MM.1S (cell line): Measurements from ENCODE around the gene FGF12.

Experiments used
- CTCF ChIP-seq: fragments of 300-600 bp; sonication (generic); IDR thresholded peaks from 2 replicates; pipeline ENCODE4 v1.5.1; 2016; ENCODE audit warnings: antibody characterized with exemption, low read length, mixed read lengths
- EZH2 ChIP-seq: fragments of 300-600 bp; sonication (generic); optimal IDR thresholded peaks from 2 replicates; pipeline ENCODE3; 2017; ENCODE audit warnings: low read depth, mild to moderate bottlenecking, antibody characterized with exemption, low read length, mixed read lengths

- TF ChIP-seq CTCF (no peak), EZH2 (no peak)
These were observed 244.5 kb downstream of the FGF12 start for GRCh38 chr3:192482809-192483208.
